Right atrium auricular region (tissue), 2 donors: Measurements from ENCODE around the gene NAV3. TPM values are rescaled to one million over a fixed set of nuclear protein-coding genes. Genes with fewer than 3 reads are reported as not detected.
"Not testable (repeated sequence)": the region's sequence is repeated elsewhere in the genome, so short reads cannot be mapped to it uniquely, and the experiment has no call there.

Source experiments
- DNase-seq: peaks from one replicate; pipeline ENCODE4 v3.0.0-alpha.2; 2019; ENCODE audit warnings: low spot score
- H3K27ac ChIP-seq, 2 donors: fragments of 200-600 bp; sonication (generic); 1 replicate in 1 of 2; 2 replicates in 1 of 2; pipeline ENCODE4 v1.5.1; 2016 to 2019
- H3K27me3 ChIP-seq, 2 donors: fragments of 200-600 bp; sonication (generic); one replicate each; pipeline versions ENCODE4 v1.5.1 to v1.6.0; 2017 to 2019
- H3K36me3 ChIP-seq: fragments of 200-600 bp; sonication (generic); one replicate; pipeline ENCODE4 v1.5.1; 2016
- H3K4me1 ChIP-seq, 2 donors: fragments of 200-600 bp; sonication (generic); one replicate each; pipeline versions ENCODE4 v1.5.1 to v1.6.0; 2017 to 2019
- H3K4me3 ChIP-seq, 2 donors: fragments of 200-600 bp; sonication (generic); 1 replicate in 1 of 2; 2 replicates in 1 of 2; pipeline ENCODE4 v1.5.1; 2017 to 2019; ENCODE audit warnings: mild to moderate bottlenecking in 1 of 2, moderate library complexity in 1 of 2
- H3K9me3 ChIP-seq, 2 donors: fragments of 200-600 bp; sonication (generic); one replicate each; pipeline ENCODE4 v1.5.1; 2019
- CTCF ChIP-seq, 2 donors: fragments of 200-600 bp; sonication (generic); IDR thresholded peaks; one replicate each; pipeline ENCODE4 v1.5.1; 2019; ENCODE audit warnings: antibody characterized with exemption in 2 of 2
- total RNA-seq, 2 donors: library from RNA; depleted of rRNA; stranded (reverse); fragments of >200 nt; gene quantifications; one replicate each; pipeline ENCODE4 v1.1.0, GENCODE V29; 2016

NAV3 gene
- total RNA-seq, 2 donors from 2014 or later: 4.4 to 5.1 TPM

GRCh38 chr12:78244916-78245507 lies 414.3 kb downstream of the NAV3 start:
- H3K4me1 ChIP-seq: no peaks in the 10 kb centered on the region
- DNase-seq: no peak
- no peaks in the 10 kb centered on the region for H3K9me3 ChIP-seq

DNA sequence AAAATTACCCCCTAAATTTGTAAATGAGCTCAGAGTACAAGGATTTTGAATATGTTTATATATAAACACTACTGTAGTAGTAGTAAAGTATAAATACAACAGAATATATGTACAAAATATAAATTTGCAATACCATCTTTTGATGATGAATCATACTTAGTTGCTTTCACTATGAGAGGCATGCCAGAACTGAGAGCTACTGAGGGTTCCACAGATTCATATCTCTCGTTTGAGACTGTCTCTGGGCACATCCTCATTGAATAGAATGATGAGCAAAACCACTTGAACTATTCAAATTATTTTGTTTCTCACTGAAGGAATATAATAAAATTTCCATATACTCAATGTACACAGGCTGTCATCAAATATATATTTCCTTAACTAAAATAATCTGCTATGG lies 417.6 kb downstream of the NAV3 start:
- Histone ChIP-seq H3K27me3 (no peaks in the 10 kb centered on the region), H3K9me3 (peaks cover 0 to 5% of the 10 kb centered on the region in 2 donors), H3K36me3 (no peaks in the 10 kb centered on the region), H3K4me3 (no peak overlapping the region), H3K27ac (no peak overlapping the region), H3K4me1 (no peaks in the 10 kb centered on the region)
- no peak for TF ChIP-seq CTCF (IDR thresholded peaks at IDR 0.05)
- DNase-seq: no peak

More at GRCh38 chr12:78244916-78245507, 414.3 kb downstream of the NAV3 start:
- no peak overlapping the region for H3K27ac ChIP-seq
- H3K4me3 ChIP-seq: no peak overlapping the region
- H3K27me3 ChIP-seq: no peaks in the 10 kb centered on the region
- no peaks in the 10 kb centered on the region for H3K36me3 ChIP-seq
- TF ChIP-seq CTCF (IDR thresholded peaks at IDR 0.05): no peak

GRCh38 chr12:78249578-78249977 lies 418.9 kb downstream of the NAV3 start:
- H3K4me1 ChIP-seq: no peaks in the 10 kb centered on the region
- H3K27ac ChIP-seq: no peak overlapping the region
- H3K27me3 ChIP-seq: no peaks in the 10 kb centered on the region
- H3K4me3 ChIP-seq: no peak overlapping the region
- H3K36me3 ChIP-seq: no peaks in the 10 kb centered on the region
- H3K9me3 ChIP-seq: peaks cover 0 to 8% of the 10 kb centered on the region in 2 donors
- DNase-seq: no peak
- TF ChIP-seq CTCF (IDR thresholded peaks at IDR 0.05): no peak

GRCh38 chr12:78257662-78258061 lies 427.0 kb downstream of the NAV3 start:
- not testable (repeated sequence) for H3K27me3 ChIP-seq, H3K4me3 ChIP-seq, H3K27ac ChIP-seq, DNase-seq, H3K36me3 ChIP-seq, H3K4me1 ChIP-seq
- H3K9me3 ChIP-seq: peaks cover 0 to 11% of the 10 kb centered on the region in 2 donors

- no peak for DNase-seq
- Histone ChIP-seq H3K4me1 (no peaks in the 10 kb centered on the region), H3K36me3 (no peaks in the 10 kb centered on the region), H3K4me3 (no peak overlapping the region), H3K27me3 (no peaks in the 10 kb centered on the region), H3K9me3 (peaks cover 0 to 7% of the 10 kb centered on the region in 2 donors), H3K27ac (no peak overlapping the region)
- TF ChIP-seq CTCF (IDR thresholded peaks at IDR 0.05): no peak
Measured at GRCh38 chr12:78260976-78261375, 430.3 kb downstream of the NAV3 start.

GRCh38 chr12:78261901-78262300 lies 431.2 kb downstream of the NAV3 start:
- DNase-seq: no peak
- Histone ChIP-seq H3K36me3 (no peaks in the 10 kb centered on the region), H3K4me1 (no peaks in the 10 kb centered on the region), H3K4me3 (no peak overlapping the region), H3K27ac (no peak overlapping the region), H3K9me3 (peaks cover 0 to 8% of the 10 kb centered on the region in 2 donors), H3K27me3 (no peaks in the 10 kb centered on the region)
- no peak for TF ChIP-seq CTCF (IDR thresholded peaks at IDR 0.05)
